ENCODE results near the gene IGIP.

IGIP gene

GRCh38 chr5:140131967-140132409 lies 6.3 kb downstream of the IGIP start:
- no peak for TF ChIP-seq SUZ12 (IDR thresholded peaks at IDR 0.05; ENCODE audit: extremely low read depth, insufficient read depth, insufficient read length)
- TF ChIP-seq YY1 (IDR thresholded peaks at IDR 0.05; ENCODE audit: insufficient read depth, insufficient read length) = no peak
- no peak for TF ChIP-seq ZNF274 (IDR thresholded peaks at IDR 0.05; ENCODE audit: low read depth, low read length)
- Histone ChIP-seq H3K4me1 (ENCODE audit: insufficient read depth, insufficient read length) (no peaks in the 10 kb centered on the region), H3K4me3 (ENCODE audit: insufficient read length, low read depth) (no peak overlapping the region), H3K27me3 (ENCODE audit: insufficient read depth, insufficient read length) (no peaks in the 10 kb centered on the region), H3K9me3 (ENCODE audit: insufficient read depth, low read length) (no peaks in the 10 kb centered on the region), H3K36me3 (ENCODE audit: insufficient read depth, insufficient read length, low read length) (no peaks in the 10 kb centered on the region), H3K9ac (ENCODE audit: insufficient read length, low read depth) (no peak overlapping the region)
- DNase-seq (ENCODE audit: low read depth, low spot score) = no peak

DNA sequence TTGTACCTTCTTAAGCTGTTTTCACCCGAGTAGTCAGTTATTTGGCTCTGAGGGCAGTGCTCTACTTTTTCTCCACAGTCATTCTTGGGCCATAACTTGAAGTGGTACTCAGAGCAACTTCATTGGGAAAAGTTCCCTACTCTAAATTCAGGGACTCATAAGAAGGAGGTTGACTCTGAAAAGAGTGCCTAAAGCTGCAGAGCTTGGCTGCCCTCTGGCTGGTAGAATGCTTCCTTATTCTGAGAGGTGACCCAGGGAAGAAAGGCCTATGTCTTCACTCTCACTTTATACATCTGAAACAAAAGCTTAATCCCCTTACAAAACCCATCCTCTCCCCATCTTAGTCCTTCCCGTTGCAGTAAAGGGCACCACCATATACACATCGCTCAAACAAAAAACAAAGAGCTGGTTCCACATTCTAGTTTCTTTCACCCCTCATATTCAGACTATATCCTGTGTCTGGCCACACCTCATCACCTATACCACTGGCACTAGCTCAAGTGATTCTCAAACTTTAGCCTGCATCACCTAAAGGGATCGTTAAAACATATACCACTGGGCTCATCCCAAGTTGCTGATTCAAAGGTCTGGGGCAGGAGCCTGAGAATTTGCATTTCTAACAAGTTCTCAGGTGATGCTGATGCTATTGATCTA lies 7.9 kb downstream of the IGIP start:
- Histone ChIP-seq H3K27me3 (ENCODE audit: insufficient read depth, insufficient read length) (no peaks in the 10 kb centered on the region), H3K36me3 (ENCODE audit: insufficient read depth, insufficient read length, low read length) (no peaks in the 10 kb centered on the region), H3K4me3 (ENCODE audit: insufficient read length, low read depth) (no peak overlapping the region), H3K9me3 (ENCODE audit: insufficient read depth, low read length) (no peaks in the 10 kb centered on the region), H3K9ac (ENCODE audit: insufficient read length, low read depth) (no peak overlapping the region), H3K4me1 (ENCODE audit: insufficient read depth, insufficient read length) (no peaks in the 10 kb centered on the region)
- DNase-seq (ENCODE audit: low read depth, low spot score) = no peak
- TF ChIP-seq ZNF274 (IDR thresholded peaks at IDR 0.05; ENCODE audit: low read depth, low read length) (no peak), YY1 (IDR thresholded peaks at IDR 0.05; ENCODE audit: insufficient read depth, insufficient read length) (no peak), SUZ12 (IDR thresholded peaks at IDR 0.05; ENCODE audit: extremely low read depth, insufficient read depth, insufficient read length) (no peak)

GRCh38 chr5:140134277-140134935 lies 8.7 kb downstream of the IGIP start:
- no peak for TF ChIP-seq ZNF274 (IDR thresholded peaks at IDR 0.05; ENCODE audit: low read depth, low read length)
- TF ChIP-seq YY1 (IDR thresholded peaks at IDR 0.05; ENCODE audit: insufficient read depth, insufficient read length) = no peak
- no peak for TF ChIP-seq SUZ12 (IDR thresholded peaks at IDR 0.05; ENCODE audit: extremely low read depth, insufficient read depth, insufficient read length)
- no peak overlapping the region for H3K9ac ChIP-seq (ENCODE audit: insufficient read length, low read depth)
- H3K9me3 ChIP-seq (ENCODE audit: insufficient read depth, low read length) = no peaks in the 10 kb centered on the region
- no peaks in the 10 kb centered on the region for H3K27me3 ChIP-seq (ENCODE audit: insufficient read depth, insufficient read length)
- no peaks in the 10 kb centered on the region for H3K4me1 ChIP-seq (ENCODE audit: insufficient read depth, insufficient read length)
- no peak overlapping the region for H3K4me3 ChIP-seq (ENCODE audit: insufficient read length, low read depth)
- DNase-seq (ENCODE audit: low read depth, low spot score) = no peak
- H3K36me3 ChIP-seq (ENCODE audit: insufficient read depth, insufficient read length, low read length) = no peaks in the 10 kb centered on the region

DNA sequence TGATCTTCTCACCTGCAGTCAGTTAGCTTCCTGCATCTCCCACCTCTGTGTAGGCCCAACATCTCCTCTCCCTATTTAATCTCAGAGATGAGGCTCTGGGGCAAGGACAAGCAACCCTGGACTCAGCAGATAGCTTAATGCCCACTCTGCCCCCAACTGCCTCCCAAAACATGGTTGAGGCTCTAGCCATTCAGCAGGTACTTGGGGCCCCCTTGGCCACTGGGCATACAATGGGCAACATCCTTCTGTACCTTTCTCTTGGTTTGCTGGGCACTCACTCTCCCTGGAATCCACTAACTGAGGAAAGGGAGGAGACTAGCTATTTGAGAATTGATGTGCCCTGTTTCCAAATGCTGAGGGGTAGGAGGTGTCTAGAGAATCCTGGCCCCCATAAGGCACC lies 9.4 kb downstream of the IGIP start:
- H3K4me3 ChIP-seq (ENCODE audit: insufficient read length, low read depth) = no peak overlapping the region
- no peaks in the 10 kb centered on the region for H3K27me3 ChIP-seq (ENCODE audit: insufficient read depth, insufficient read length)
- no peaks in the 10 kb centered on the region for H3K4me1 ChIP-seq (ENCODE audit: insufficient read depth, insufficient read length)
- TF ChIP-seq YY1 (IDR thresholded peaks at IDR 0.05; ENCODE audit: insufficient read depth, insufficient read length) (no peak), ZNF274 (IDR thresholded peaks at IDR 0.05; ENCODE audit: low read depth, low read length) (no peak), SUZ12 (IDR thresholded peaks at IDR 0.05; ENCODE audit: extremely low read depth, insufficient read depth, insufficient read length) (no peak)
- no peaks in the 10 kb centered on the region for H3K9me3 ChIP-seq (ENCODE audit: insufficient read depth, low read length)
- no peaks in the 10 kb centered on the region for H3K36me3 ChIP-seq (ENCODE audit: insufficient read depth, insufficient read length, low read length)
- H3K9ac ChIP-seq (ENCODE audit: insufficient read length, low read depth) = no peak overlapping the region
- no peak for DNase-seq (ENCODE audit: low read depth, low spot score)

DNA sequence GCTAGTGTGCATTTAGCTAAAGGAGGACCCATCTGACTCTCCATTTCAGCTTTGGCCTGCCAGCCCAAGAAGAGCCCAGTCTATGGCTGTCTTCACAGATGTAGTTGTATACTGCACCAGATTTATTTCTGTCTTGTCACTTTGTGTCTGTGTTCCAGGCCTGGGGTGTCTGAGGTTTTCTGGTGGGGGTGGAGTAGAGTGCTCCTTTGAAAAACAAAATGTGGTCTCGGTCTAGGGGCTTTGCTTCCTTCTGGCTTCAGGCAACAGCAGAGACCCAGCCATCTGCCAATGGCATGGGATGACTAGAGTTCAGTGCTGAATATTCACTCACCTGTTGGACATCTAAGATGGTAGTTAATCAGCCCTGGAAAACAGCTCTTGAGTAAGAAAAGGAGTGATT lies 10.9 kb downstream of the IGIP start:
- no peak for TF ChIP-seq SUZ12 (IDR thresholded peaks at IDR 0.05; ENCODE audit: extremely low read depth, insufficient read depth, insufficient read length)
- TF ChIP-seq ZNF274 (IDR thresholded peaks at IDR 0.05; ENCODE audit: low read depth, low read length) = no peak
- no peak for TF ChIP-seq YY1 (IDR thresholded peaks at IDR 0.05; ENCODE audit: insufficient read depth, insufficient read length)
- no peaks in the 10 kb centered on the region for H3K9me3 ChIP-seq (ENCODE audit: insufficient read depth, low read length)
- DNase-seq (ENCODE audit: low read depth, low spot score) = no peak
- H3K27me3 ChIP-seq (ENCODE audit: insufficient read depth, insufficient read length) = no peaks in the 10 kb centered on the region
- H3K9ac ChIP-seq (ENCODE audit: insufficient read length, low read depth) = no peak overlapping the region
- no peaks in the 10 kb centered on the region for H3K4me1 ChIP-seq (ENCODE audit: insufficient read depth, insufficient read length)
- H3K36me3 ChIP-seq (ENCODE audit: insufficient read depth, insufficient read length, low read length) = no peaks in the 10 kb centered on the region
- no peak overlapping the region for H3K4me3 ChIP-seq (ENCODE audit: insufficient read length, low read depth)

- no peak overlapping the region for H3K9ac ChIP-seq (ENCODE audit: insufficient read length, low read depth)
- no peak overlapping the region for H3K4me3 ChIP-seq (ENCODE audit: insufficient read length, low read depth)
- peaks cover 8% of the 10 kb centered on the region for H3K27me3 ChIP-seq (ENCODE audit: insufficient read depth, insufficient read length)
- H3K4me1 ChIP-seq (ENCODE audit: insufficient read depth, insufficient read length) = peaks cover 6% of the 10 kb centered on the region
- H3K36me3 ChIP-seq (ENCODE audit: insufficient read depth, insufficient read length, low read length) = no peaks in the 10 kb centered on the region
- no peak for TF ChIP-seq YY1 (IDR thresholded peaks at IDR 0.05; ENCODE audit: insufficient read depth, insufficient read length)
- TF ChIP-seq SUZ12 (IDR thresholded peaks at IDR 0.05; ENCODE audit: extremely low read depth, insufficient read depth, insufficient read length) = no peak
- no peak for TF ChIP-seq ZNF274 (IDR thresholded peaks at IDR 0.05; ENCODE audit: low read depth, low read length)
- no peak for DNase-seq (ENCODE audit: low read depth, low spot score)
- no peaks in the 10 kb centered on the region for H3K9me3 ChIP-seq (ENCODE audit: insufficient read depth, low read length)
These were observed 14.7 kb downstream of the IGIP start for GRCh38 chr5:140140435-140140834.

DNA sequence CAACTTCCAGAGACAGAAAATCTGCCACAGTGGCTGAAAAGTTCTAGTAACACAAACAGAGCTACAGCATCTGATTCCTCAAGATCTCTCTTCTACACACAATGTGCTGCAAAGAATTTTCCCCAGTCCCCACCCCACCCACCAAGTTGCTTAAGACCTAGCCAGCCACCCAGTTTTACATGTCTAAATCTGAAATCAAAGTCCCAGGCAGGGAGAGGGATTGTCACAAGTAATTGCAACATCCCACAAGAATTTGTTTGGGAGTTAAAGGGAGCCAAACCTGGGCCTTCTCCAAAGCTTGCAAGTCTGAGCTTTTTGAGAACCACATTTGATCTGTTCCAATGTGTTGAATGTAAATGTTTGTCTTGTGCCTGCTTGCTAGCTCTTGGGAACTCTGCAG lies 15.5 kb downstream of the IGIP start:
- TF ChIP-seq ZNF274 (IDR thresholded peaks at IDR 0.05; ENCODE audit: low read depth, low read length) (no peak), SUZ12 (IDR thresholded peaks at IDR 0.05; ENCODE audit: extremely low read depth, insufficient read depth, insufficient read length) (no peak), YY1 (IDR thresholded peaks at IDR 0.05; ENCODE audit: insufficient read depth, insufficient read length) (no peak)
- H3K27me3 ChIP-seq (ENCODE audit: insufficient read depth, insufficient read length) = peaks cover 16% of the 10 kb centered on the region
- no peaks in the 10 kb centered on the region for H3K36me3 ChIP-seq (ENCODE audit: insufficient read depth, insufficient read length, low read length)
- no peak for DNase-seq (ENCODE audit: low read depth, low spot score)
- H3K4me1 ChIP-seq (ENCODE audit: insufficient read depth, insufficient read length) = peaks cover 8% of the 10 kb centered on the region
- H3K9me3 ChIP-seq (ENCODE audit: insufficient read depth, low read length) = no peaks in the 10 kb centered on the region
- H3K4me3 ChIP-seq (ENCODE audit: insufficient read length, low read depth) = no peak overlapping the region
- H3K9ac ChIP-seq (ENCODE audit: insufficient read length, low read depth) = no peak overlapping the region

Measured in NT2/D1 (cell line).